IMR-90 (cell line): ENCODE results near the gene FTO. TPM values are rescaled to one million over a fixed set of nuclear protein-coding genes. Genes with fewer than 3 reads are reported as not detected.

Experiments
- ATAC-seq: fragments of 200-7000 bp; cut with Tn5 transposase; 2 replicates; pipeline ENCODE4 v1.9.1; 2020; ENCODE audit warnings: low read depth, mild to moderate bottlenecking, moderate library complexity
- BruUV-seq: library from RNA; stranded (reverse); fragments of 400-500 nt; replicated peaks from 2 replicates; lab custom pipeline; 2021; lab: Mats Ljungman, UMichigan
- CTCF ChIA-PET: fragments of 300-600 bp; formaldehyde crosslinking; extraction: SDS; loops from one replicate; lab custom pipeline; 2021; ENCODE audit warnings: antibody characterized with exemption; lab: Yijun Ruan, JAX
- POLR2A ChIA-PET: fragments of 300-600 bp; sonication (Branson Sonifier 250); formaldehyde crosslinking; loops from one replicate; lab custom pipeline; 2022; ENCODE audit warnings: antibody characterized with exemption; ENCODE audit not compliant: unreplicated experiment; lab: Charles Lee
- DNase-seq: peaks from one replicate; pipeline ENCODE4 v3.0.0; 2013
- H2AFZ ChIP-seq: replicated peaks from 2 replicates; pipeline ENCODE3; 2013; ENCODE audit warnings: low read length, mild to moderate bottlenecking; ENCODE audit not compliant: poor library complexity
- H2AK5ac ChIP-seq: 2 replicates; pipeline ENCODE4 v1.6.1; 2013; ENCODE audit warnings: low read depth, low read length, inconsistent platforms
- H2AK9ac ChIP-seq: replicated peaks from 2 replicates; pipeline ENCODE3; 2013; ENCODE audit warnings: mild to moderate bottlenecking, low read depth, low read length, moderate library complexity; ENCODE audit not compliant: poor library complexity
- H2BK120ac ChIP-seq: 2 replicates; pipeline ENCODE4 v1.6.1; 2013; ENCODE audit warnings: low read depth, low read length, inconsistent platforms
- H2BK15ac ChIP-seq: 3 replicates; pipeline ENCODE4 v1.6.1; 2013; ENCODE audit warnings: low read depth, low read length, inconsistent platforms
- H2BK20ac ChIP-seq: 2 replicates; pipeline ENCODE4 v1.6.1; 2013; ENCODE audit warnings: low read depth, mild to moderate bottlenecking, inconsistent platforms, low read length, moderate library complexity
- H2BK5ac ChIP-seq: 2 replicates; pipeline ENCODE4 v1.6.1; 2013; ENCODE audit warnings: mild to moderate bottlenecking, low read depth, low read length, inconsistent platforms; ENCODE audit not compliant: poor library complexity, severe bottlenecking
- H3K14ac ChIP-seq: replicated peaks from 2 replicates; pipeline ENCODE4 v1.6.1; 2013; ENCODE audit warnings: low read depth, low read length, inconsistent platforms
- H3K18ac ChIP-seq: 2 replicates; pipeline ENCODE4 v1.6.1; 2013; ENCODE audit warnings: low read depth, low read length, control low read depth
- H3K23ac ChIP-seq: 2 replicates; pipeline ENCODE4 v1.6.1; 2013; ENCODE audit warnings: low read depth, low read length, inconsistent platforms
- H3K27ac ChIP-seq: 2 replicates; pipeline ENCODE4 v1.5.1; 2013; ENCODE audit warnings: mild to moderate bottlenecking, control low read depth, low read length; ENCODE audit not compliant: insufficient read depth
- H3K27me3 ChIP-seq: 2 replicates; pipeline ENCODE4 v1.6.1; 2013; ENCODE audit warnings: low read length; ENCODE audit not compliant: control insufficient read depth, insufficient read depth
- H3K36me3 ChIP-seq: 2 replicates; pipeline ENCODE4 v1.6.1; 2013; ENCODE audit warnings: low read length, mixed read lengths; ENCODE audit not compliant: control insufficient read depth, insufficient read depth
- H3K4ac ChIP-seq: 2 replicates; pipeline ENCODE4 v1.6.1; 2013; ENCODE audit warnings: low read depth, low read length, inconsistent platforms
- H3K4me1 ChIP-seq: 2 replicates; pipeline ENCODE4 v1.6.1; 2013; ENCODE audit warnings: low read length, mixed read lengths; ENCODE audit not compliant: control insufficient read depth, insufficient read depth
- H3K4me2 ChIP-seq: 2 replicates; pipeline ENCODE4 v1.6.1; 2013; ENCODE audit warnings: low read depth, mild to moderate bottlenecking, control low read depth, low read length, moderate library complexity
- H3K4me3 ChIP-seq: 2 replicates; pipeline ENCODE4 v1.5.1; 2013; ENCODE audit warnings: low read depth, mild to moderate bottlenecking, control low read depth, low read length, moderate library complexity; ENCODE audit not compliant: insufficient read depth
- H3K56ac ChIP-seq: 2 replicates; pipeline ENCODE4 v1.6.1; 2013; ENCODE audit warnings: low read length, inconsistent platforms; ENCODE audit not compliant: insufficient read depth; ENCODE audit errors: extremely low read depth
- H3K79me1 ChIP-seq, 2 experiments: 2 replicates each; pipeline ENCODE4 v1.6.1; 2013; ENCODE audit warnings: low read length in 2 of 2, inconsistent platforms in 1 of 2, low read depth in 1 of 2
- H3K9ac ChIP-seq: 2 replicates; pipeline ENCODE4 v1.6.1; 2013; ENCODE audit warnings: low read depth, low read length, control low read depth
- H3K9me1 ChIP-seq: 2 replicates; pipeline ENCODE4 v1.6.1; 2013; ENCODE audit warnings: low read length, inconsistent platforms; ENCODE audit not compliant: insufficient read depth
- H3K9me3 ChIP-seq: 2 replicates; pipeline ENCODE4 v1.6.1; 2013; ENCODE audit warnings: low read length; ENCODE audit not compliant: control insufficient read depth, insufficient read depth
- H4K20me1 ChIP-seq: 2 replicates; pipeline ENCODE4 v1.6.1; 2013; ENCODE audit warnings: low read length, inconsistent platforms; ENCODE audit not compliant: insufficient read depth
- H4K5ac ChIP-seq: 2 replicates; pipeline ENCODE4 v1.6.1; 2013; ENCODE audit warnings: mild to moderate bottlenecking, low read depth, low read length, control low read depth
- H4K8ac ChIP-seq, 2 experiments: 2 replicates each; pipeline ENCODE4 v1.6.1; 2013; ENCODE audit warnings: low read depth in 2 of 2, low read length in 2 of 2, control low read depth in 1 of 2, inconsistent platforms in 1 of 2
- H4K91ac ChIP-seq: 2 replicates; pipeline ENCODE4 v1.6.1; 2013; ENCODE audit warnings: low read depth, low read length, inconsistent platforms; ENCODE audit not compliant: insufficient read depth
- BHLHE40 ChIP-seq: fragments of 150-350 bp; IDR thresholded peaks from 2 replicates; pipeline ENCODE4 v1.6.1; 2016; ENCODE audit warnings: mild to moderate bottlenecking, low read depth, low read length
- CEBPB ChIP-seq: IDR thresholded peaks from 2 replicates; pipeline ENCODE4 v1.6.1; 2012; ENCODE audit warnings: low read depth, low read length, improper control_type of control experiment
- CHD1 ChIP-seq: IDR thresholded peaks from 2 replicates; pipeline ENCODE4 v1.6.1; 2012; ENCODE audit warnings: low read depth, low read length, improper control_type of control experiment
- FOS ChIP-seq: fragments of 150-350 bp; IDR thresholded peaks from 2 replicates; pipeline ENCODE4 v1.6.1; 2016; ENCODE audit warnings: low read depth, low read length
- MAFK ChIP-seq: IDR thresholded peaks from 2 replicates; pipeline ENCODE4 v1.6.1; 2012; ENCODE audit warnings: low read depth, low read length, improper control_type of control experiment
- MAZ ChIP-seq: IDR thresholded peaks from 2 replicates; pipeline ENCODE4 v1.6.1; 2012; ENCODE audit warnings: low read depth, mild to moderate bottlenecking, low read length, improper control_type of control experiment, moderate library complexity, borderline replicate concordance
- MXI1 ChIP-seq: IDR thresholded peaks from 2 replicates; pipeline ENCODE4 v1.6.1; 2012; ENCODE audit warnings: low read depth, mild to moderate bottlenecking, low read length, moderate library complexity, borderline replicate concordance
- NFE2L2 ChIP-seq: fragments of 150-350 bp; IDR thresholded peaks from 2 replicates; pipeline ENCODE4 v1.6.1; 2016; ENCODE audit warnings: low read depth, mild to moderate bottlenecking, low read length
- POLR2A ChIP-seq: IDR thresholded peaks from 2 replicates; pipeline ENCODE4 v1.6.1; 2012; ENCODE audit warnings: mild to moderate bottlenecking, low read depth, low read length
- RAD21 ChIP-seq: IDR thresholded peaks from 2 replicates; pipeline ENCODE4 v1.6.1; 2012; ENCODE audit warnings: low read length, improper control_type of control experiment
- RFX5 ChIP-seq: IDR thresholded peaks from 2 replicates; pipeline ENCODE4 v1.8.0; 2012; ENCODE audit warnings: low read depth, mild to moderate bottlenecking, low read length, moderate library complexity
- SMC3 ChIP-seq: fragments of 150-350 bp; IDR thresholded peaks from 2 replicates; pipeline ENCODE4 v1.6.1; 2016; ENCODE audit warnings: low read depth, mild to moderate bottlenecking, antibody characterized with exemption, low read length, moderate library complexity
- WGBS, 2 experiments: methylation state at CpG; one replicate each; pipeline versions ENCODE4 v1.1.5 to v1.1.7; 2013; ENCODE audit warnings: missing lambda C conversion rate in 2 of 2; ENCODE audit not compliant: insufficient read length in 1 of 2; ENCODE audit errors: extremely low coverage in 2 of 2; 5-methylcytosine and 5-hydroxymethylcytosine counted together
- dilution Hi-C: fragments of 300-500 bp; cut with HindIII; formaldehyde crosslinking; loops from one replicate; pipeline ENCODE4 v1.14.3; 2018; ENCODE audit warnings: low sequenced_read_pairs; ENCODE audit not compliant: unreplicated experiment
- in situ Hi-C: fragments of 300-500 bp; cut with MboI; formaldehyde crosslinking; loops from 3 replicates; pipeline ENCODE4 v1.14.3; 2019; ENCODE audit warnings: low sequenced_read_pairs, inconsistent platforms, mixed read lengths
- intact Hi-C: fragments of 100-400 bp; cut with micrococcal nuclease; formaldehyde crosslinking; loops from 2 replicates; pipeline ENCODE4 v1.10.0; 2022
- polyA plus RNA-seq, 3 experiments: library from polyadenylated mRNA; depleted of rRNA; stranded (reverse); fragments of >200 nt; gene quantifications; 2 replicates each; pipeline ENCODE4 v1.2.3, GENCODE V29; 2012; ENCODE audit warnings: low replicate concordance in 1 of 3
- total RNA-seq: library from RNA; depleted of rRNA; stranded (reverse); fragments of >200 nt; gene quantifications from 2 replicates; pipeline ENCODE4 v1.2.3, GENCODE V29; 2012
- TF ChIP-seq, protein P1 (sequence below): fragments of 150-350 bp; IDR thresholded peaks from 2 replicates; pipeline ENCODE4 v1.6.1; 2017; ENCODE audit warnings: mild to moderate bottlenecking, antibody characterized with exemption, low read length, low read depth
- TF ChIP-seq, protein P2 (sequence below): conservative IDR thresholded peaks from 2 replicates; pipeline ENCODE4 v1.5.1; 2012; ENCODE audit warnings: mild to moderate bottlenecking, low read depth, low read length, improper control_type of control experiment

Gene FTO
- total and polyA plus RNA-seq, 2 of the 4 experiments (the other 2 are of a cell fraction): 70.3 to 132 TPM

DNA sequence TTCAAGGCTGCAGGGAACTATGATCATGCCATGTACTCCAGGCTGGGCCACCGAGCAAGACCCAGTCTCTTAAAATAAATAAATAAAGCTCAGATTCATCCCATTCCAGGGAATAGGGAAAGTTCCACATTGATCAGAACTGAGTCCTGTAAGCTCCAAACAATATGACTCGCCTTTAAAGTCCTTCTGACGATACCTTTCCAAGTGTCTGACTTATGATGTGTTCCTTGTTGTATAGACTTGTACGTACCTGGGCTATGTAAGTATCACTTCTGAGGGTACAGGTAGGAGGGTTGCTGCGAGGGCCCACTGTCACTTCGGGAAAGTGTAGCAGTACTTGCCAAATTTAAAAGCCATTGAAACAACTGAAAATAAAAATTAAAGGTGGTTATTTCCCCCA lies 329.8 kb downstream of the FTO start:
- ChIA-PET CTCF (no interaction called here), POLR2A (no interaction called here)
- Histone ChIP-seq H2BK20ac (no peak overlapping the region), H3K79me1 (no peaks in the 10 kb centered on the region), H3K23ac (no peak overlapping the region), H3K14ac (no peak overlapping the region), H2AFZ (no peak overlapping the region), H3K27me3 (no peaks in the 10 kb centered on the region), H3K56ac (no peak overlapping the region), H3K36me3 (no peaks in the 10 kb centered on the region), H4K8ac (no peak overlapping the region), H3K9me1 (no peaks in the 10 kb centered on the region), H2AK5ac (no peak overlapping the region), H2BK15ac (no peak overlapping the region), H3K9me3 (peaks cover 3% of the 10 kb centered on the region), H3K4me1 (no peaks in the 10 kb centered on the region), H2AK9ac (no peak overlapping the region), H4K91ac (no peak overlapping the region), H2BK120ac (no peak overlapping the region), H3K4ac (no peak overlapping the region), H4K5ac (no peak overlapping the region), H3K4me3 (no peak overlapping the region), H3K27ac (no peak overlapping the region), H3K9ac (no peak overlapping the region), H3K18ac (no peak overlapping the region), H4K20me1 (no peaks in the 10 kb centered on the region), H3K4me2 (no peak overlapping the region), H2BK5ac (no peak overlapping the region)
- dilution Hi-C loops: no loop called here
- TF ChIP-seq BHLHE40 (no peak), MXI1 (no peak), RAD21 (no peak), CEBPB (no peak), NFE2L2 (no peak), POLR2A (no peak), RFX5 (no peak), FOS (no peak), CHD1 (no peak), MAZ (no peak), SMC3 (no peak), MAFK (no peak)
- TF ChIP-seq, protein P1, sequence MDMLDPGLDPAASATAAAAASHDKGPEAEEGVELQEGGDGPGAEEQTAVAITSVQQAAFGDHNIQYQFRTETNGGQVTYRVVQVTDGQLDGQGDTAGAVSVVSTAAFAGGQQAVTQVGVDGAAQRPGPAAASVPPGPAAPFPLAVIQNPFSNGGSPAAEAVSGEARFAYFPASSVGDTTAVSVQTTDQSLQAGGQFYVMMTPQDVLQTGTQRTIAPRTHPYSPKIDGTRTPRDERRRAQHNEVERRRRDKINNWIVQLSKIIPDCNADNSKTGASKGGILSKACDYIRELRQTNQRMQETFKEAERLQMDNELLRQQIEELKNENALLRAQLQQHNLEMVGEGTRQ: no peak
- TF ChIP-seq, protein P2, sequence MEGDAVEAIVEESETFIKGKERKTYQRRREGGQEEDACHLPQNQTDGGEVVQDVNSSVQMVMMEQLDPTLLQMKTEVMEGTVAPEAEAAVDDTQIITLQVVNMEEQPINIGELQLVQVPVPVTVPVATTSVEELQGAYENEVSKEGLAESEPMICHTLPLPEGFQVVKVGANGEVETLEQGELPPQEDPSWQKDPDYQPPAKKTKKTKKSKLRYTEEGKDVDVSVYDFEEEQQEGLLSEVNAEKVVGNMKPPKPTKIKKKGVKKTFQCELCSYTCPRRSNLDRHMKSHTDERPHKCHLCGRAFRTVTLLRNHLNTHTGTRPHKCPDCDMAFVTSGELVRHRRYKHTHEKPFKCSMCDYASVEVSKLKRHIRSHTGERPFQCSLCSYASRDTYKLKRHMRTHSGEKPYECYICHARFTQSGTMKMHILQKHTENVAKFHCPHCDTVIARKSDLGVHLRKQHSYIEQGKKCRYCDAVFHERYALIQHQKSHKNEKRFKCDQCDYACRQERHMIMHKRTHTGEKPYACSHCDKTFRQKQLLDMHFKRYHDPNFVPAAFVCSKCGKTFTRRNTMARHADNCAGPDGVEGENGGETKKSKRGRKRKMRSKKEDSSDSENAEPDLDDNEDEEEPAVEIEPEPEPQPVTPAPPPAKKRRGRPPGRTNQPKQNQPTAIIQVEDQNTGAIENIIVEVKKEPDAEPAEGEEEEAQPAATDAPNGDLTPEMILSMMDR: no peak
- no TSS peak for BruUV-seq
- WGBS, 2 experiments: no CpG with 5 or more reads among the region's 6 CpGs
- DNase-seq: no peak
- intact Hi-C loops: no loop called here
- no peak for ATAC-seq
- in situ Hi-C loops: no loop called here
